Smooth muscle cell of the brain vasculature (primary cell): Measurements from ENCODE around the gene NCKAP5.
"Not testable (repeated sequence)": the region's sequence is repeated elsewhere in the genome, so short reads cannot be mapped to it uniquely, and the experiment has no call there.

Source experiments
- DNase-seq: peaks from one replicate; pipeline ENCODE4 v3.0.0-alpha.2; 2012; ENCODE audit warnings: low read depth, low spot score

Gene NCKAP5

GRCh38 chr2:133209325-133209724 lies 358.9 kb downstream of the NCKAP5 start:
- DNase-seq: no peak

GRCh38 chr2:133206666-133207065 lies 361.6 kb downstream of the NCKAP5 start:
- not testable (repeated sequence) for DNase-seq

GRCh38 chr2:133204421-133204820 lies 363.8 kb downstream of the NCKAP5 start:
- DNase-seq: no peak

GRCh38 chr2:133200684-133201421 lies 367.4 kb downstream of the NCKAP5 start:
- peak; percentile 23 for DNase-seq

- no peak for DNase-seq
Measured at GRCh38 chr2:133198678-133199077, 369.6 kb downstream of the NCKAP5 start.

- DNase-seq: no peak
Measured at GRCh38 chr2:133197156-133197555, 371.1 kb downstream of the NCKAP5 start.

GRCh38 chr2:133194777-133195335 lies 373.4 kb downstream of the NCKAP5 start:
- DNase-seq: no peak

- no peak for DNase-seq
Measured at GRCh38 chr2:133194362-133194655, 374.0 kb downstream of the NCKAP5 start.

- no peak for DNase-seq
Measured at GRCh38 chr2:133193544-133194361, 374.5 kb downstream of the NCKAP5 start.

GRCh38 chr2:133192028-133192427 lies 376.2 kb downstream of the NCKAP5 start:
- DNase-seq: no peak

- DNase-seq: no peak
Measured at GRCh38 chr2:133177196-133177595, 391.1 kb downstream of the NCKAP5 start.

GRCh38 chr2:133175926-133176325 lies 392.3 kb downstream of the NCKAP5 start:
- no peak for DNase-seq

- DNase-seq: no peak
Measured at GRCh38 chr2:133173224-133173623, 395.0 kb downstream of the NCKAP5 start.

- DNase-seq: peak; percentile 49
Measured at GRCh38 chr2:133171393-133172004, 396.8 kb downstream of the NCKAP5 start.

- no peak for DNase-seq
Measured at GRCh38 chr2:133169274-133169912, 398.9 kb downstream of the NCKAP5 start.

GRCh38 chr2:133167990-133168389 lies 400.3 kb downstream of the NCKAP5 start:
- DNase-seq: no peak

GRCh38 chr2:133167223-133167622 lies 401.0 kb downstream of the NCKAP5 start:
- no peak for DNase-seq

- DNase-seq: no peak
Measured at GRCh38 chr2:133166031-133166430, 402.2 kb downstream of the NCKAP5 start.

- DNase-seq: no peak
Measured at GRCh38 chr2:133163111-133163510, 405.2 kb downstream of the NCKAP5 start.

GRCh38 chr2:133158442-133158841 lies 409.8 kb downstream of the NCKAP5 start:
- DNase-seq: no peak

- no peak for DNase-seq
Measured at GRCh38 chr2:133158024-133158423, 410.2 kb downstream of the NCKAP5 start.

- DNase-seq: no peak
Measured at GRCh38 chr2:133157141-133157540, 411.1 kb downstream of the NCKAP5 start.
